Gastroesophageal sphincter (tissue), 3 donors: ENCODE measurements around the gene H19.

Experiments
- CTCF ChIP-seq, 4 experiments: fragments of 200-600 bp in 2 of 4; fragments of 450-650 bp in 2 of 4; sonication (generic) in 1 of 4; IDR thresholded peaks; one replicate each; pipeline ENCODE4 v1.5.1; 2017 to 2019; ENCODE audit warnings: antibody characterized with exemption in 4 of 4, mild to moderate bottlenecking in 2 of 4, moderate library complexity in 2 of 4
- EP300 ChIP-seq: sonication (generic); formaldehyde crosslinking; IDR thresholded peaks from one replicate; pipeline ENCODE4 v1.6.1; 2017; ENCODE audit warnings: antibody characterized with exemption, mild to moderate bottlenecking

GRCh38 chr11:1946812-1947484 lies 50.7 kb downstream of the H19 start, which contains the start of gene MRPL23:
- TF ChIP-seq EP300 (no peak), CTCF (IDR thresholded peaks at IDR 0.05) (no peak)
